ENCODE measurements around the gene SHISA7.

DNA sequence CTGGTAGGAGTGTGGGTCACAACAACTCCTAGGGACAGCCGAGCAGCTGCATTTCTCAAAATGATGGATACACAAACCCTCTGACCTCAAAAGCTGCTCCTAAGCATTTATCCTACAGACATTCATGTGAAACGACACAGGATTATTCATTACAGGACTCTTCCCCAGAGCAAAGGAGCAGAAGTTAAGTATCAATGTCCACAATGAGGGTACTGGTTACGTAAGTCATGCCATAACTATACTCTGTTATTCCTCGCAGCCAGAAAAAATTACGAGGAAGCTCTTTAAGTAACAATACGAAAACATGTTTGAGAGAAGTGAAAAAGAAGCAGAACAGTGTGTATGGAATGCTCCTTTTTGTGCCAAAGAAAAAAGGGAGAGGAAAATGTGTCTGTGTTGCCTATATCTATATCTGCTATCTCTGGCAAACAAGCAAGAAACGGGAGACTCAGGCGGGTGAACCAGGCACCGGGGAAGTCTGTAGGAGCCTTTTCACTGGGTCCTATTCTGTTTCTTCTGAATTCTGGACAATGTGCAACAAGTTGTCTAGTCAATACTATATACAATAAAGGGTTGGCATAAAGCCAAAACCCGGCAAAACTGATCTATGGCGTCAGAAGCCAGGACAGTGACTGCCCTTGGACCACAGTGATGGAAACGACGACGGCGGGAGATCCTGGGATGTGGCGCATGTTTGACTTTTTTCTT lies 17.0 kb upstream of the SHISA7 start:
- TF ChIP-seq POLR2A (IDR thresholded peaks at IDR 0.05; ENCODE audit: low read length) = no peak
- TF ChIP-seq GATA1 (IDR thresholded peaks at IDR 0.05; ENCODE audit: low read depth, low read length) = no peak
